Colonic mucosa (tissue), 4 donors: ENCODE results near the gene NAALAD2. TPM values are rescaled to one million over a fixed set of nuclear protein-coding genes. Genes with fewer than 3 reads are reported as not detected.
"Not testable (repeated sequence)": the region's sequence is repeated elsewhere in the genome, so short reads cannot be mapped to it uniquely, and the experiment has no call there.

ENCODE experiments used
- DNase-seq: peaks from one replicate; pipeline ENCODE4 v3.0.0-alpha.2; 2020
- H3K27ac ChIP-seq: fragments of 200-600 bp; one replicate; pipeline ENCODE4 v1.8.0; 2021
- H3K27me3 ChIP-seq: fragments of 200-600 bp; one replicate; pipeline ENCODE4 v1.8.0; 2021
- H3K36me3 ChIP-seq: fragments of 200-600 bp; one replicate; pipeline ENCODE4 v1.8.0; 2021
- H3K4me1 ChIP-seq: fragments of 200-600 bp; one replicate; pipeline ENCODE4 v1.8.0; 2021; ENCODE audit warnings: mild to moderate bottlenecking
- H3K4me3 ChIP-seq: fragments of 200-600 bp; one replicate; pipeline ENCODE4 v1.8.0; 2021
- H3K9ac ChIP-seq, 2 donors: one replicate each; pipeline ENCODE4 v1.7.0; 2013; ENCODE audit warnings: control low read depth in 2 of 2, low read depth in 2 of 2, low read length in 2 of 2
- H3K9me3 ChIP-seq: fragments of 200-600 bp; one replicate; pipeline ENCODE4 v1.8.0; 2021
- intact Hi-C: fragments of 100-400 bp; cut with DNase I; formaldehyde crosslinking; loops from one replicate; pipeline ENCODE4 v1.14.1; 2022
- total RNA-seq, 2 donors: library from RNA; stranded (reverse); fragmentation: NEBNext Ultra II Directional in 1 of 2; extraction: Animal tissue kit (Norgen Biotek cat#: 25700) in 1 of 2; gene quantifications; one replicate each; pipeline ENCODE4 v1.2.1, GENCODE V29; 2021
- TF ChIP-seq, protein P1 (sequence below): fragments of 200-600 bp; IDR thresholded peaks from one replicate; pipeline ENCODE4 v1.8.0; 2022; ENCODE audit warnings: antibody characterized with exemption, mild to moderate bottlenecking
- donor health status: healthy.
- donor health status: DM: no; HTN: no; CAD: no.
- donor health status: DM: no; HTN: no; CAD: no.

NAALAD2 gene
- total RNA-seq, 2 donors from 2014 or later, result 0.25 to 0.61 TPM

DNA sequence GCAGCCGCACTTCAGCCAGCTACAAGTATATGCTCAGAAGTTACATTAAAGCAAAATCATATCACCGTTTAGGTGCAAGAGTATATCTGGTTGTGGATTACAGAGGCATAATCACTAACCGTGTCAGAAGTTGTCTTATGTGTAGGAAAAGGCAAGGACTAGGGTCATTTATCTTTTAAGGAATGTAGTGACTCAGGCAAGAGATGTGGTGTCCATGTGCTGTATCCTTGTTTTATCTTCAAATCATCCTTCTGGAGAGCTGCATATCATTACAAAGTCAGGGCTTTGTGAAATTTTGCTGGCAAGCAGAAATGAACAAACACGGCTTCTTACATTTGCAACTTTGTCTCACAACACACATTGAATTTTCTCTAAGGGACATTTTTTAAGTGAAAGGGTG, 101.1 kb downstream of the NAALAD2 start:
- no peaks in the 10 kb centered on the region for H3K4me1 ChIP-seq
- DNase-seq, result no peak
- H3K27me3 ChIP-seq, result no peaks in the 10 kb centered on the region
- intact Hi-C loops, result no loop called here
- no peaks in the 10 kb centered on the region for H3K9me3 ChIP-seq
- TF ChIP-seq, protein P1, sequence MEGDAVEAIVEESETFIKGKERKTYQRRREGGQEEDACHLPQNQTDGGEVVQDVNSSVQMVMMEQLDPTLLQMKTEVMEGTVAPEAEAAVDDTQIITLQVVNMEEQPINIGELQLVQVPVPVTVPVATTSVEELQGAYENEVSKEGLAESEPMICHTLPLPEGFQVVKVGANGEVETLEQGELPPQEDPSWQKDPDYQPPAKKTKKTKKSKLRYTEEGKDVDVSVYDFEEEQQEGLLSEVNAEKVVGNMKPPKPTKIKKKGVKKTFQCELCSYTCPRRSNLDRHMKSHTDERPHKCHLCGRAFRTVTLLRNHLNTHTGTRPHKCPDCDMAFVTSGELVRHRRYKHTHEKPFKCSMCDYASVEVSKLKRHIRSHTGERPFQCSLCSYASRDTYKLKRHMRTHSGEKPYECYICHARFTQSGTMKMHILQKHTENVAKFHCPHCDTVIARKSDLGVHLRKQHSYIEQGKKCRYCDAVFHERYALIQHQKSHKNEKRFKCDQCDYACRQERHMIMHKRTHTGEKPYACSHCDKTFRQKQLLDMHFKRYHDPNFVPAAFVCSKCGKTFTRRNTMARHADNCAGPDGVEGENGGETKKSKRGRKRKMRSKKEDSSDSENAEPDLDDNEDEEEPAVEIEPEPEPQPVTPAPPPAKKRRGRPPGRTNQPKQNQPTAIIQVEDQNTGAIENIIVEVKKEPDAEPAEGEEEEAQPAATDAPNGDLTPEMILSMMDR, result no peak
- no peaks in the 10 kb centered on the region for H3K36me3 ChIP-seq
- H3K9ac ChIP-seq, result no peak overlapping the region
- peak overlapping the region; percentile 4 for H3K27ac ChIP-seq
- H3K4me3 ChIP-seq, result no peak overlapping the region

DNA sequence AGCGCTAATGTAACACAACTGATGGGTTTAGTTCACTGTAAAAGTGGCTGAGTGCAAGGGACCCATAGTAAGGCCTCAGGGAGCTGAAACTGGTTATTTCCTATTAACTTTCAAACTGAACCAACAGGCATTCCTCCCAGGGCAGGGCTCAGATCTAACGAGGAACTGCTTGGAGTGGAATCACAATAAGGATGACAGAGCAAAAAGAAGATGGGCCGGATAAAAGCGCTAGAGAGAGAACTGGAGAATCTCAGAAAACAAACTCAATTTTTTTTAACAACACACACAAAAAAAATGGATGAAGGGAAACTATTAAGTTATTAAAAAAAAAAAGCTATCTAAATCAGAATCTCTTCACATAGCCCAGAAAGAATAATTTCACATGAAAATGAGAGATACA, 102.5 kb downstream of the NAALAD2 start:
- intact Hi-C loops, result no loop called here
- TF ChIP-seq, protein P1, result no peak
- H3K36me3 ChIP-seq, result no peaks in the 10 kb centered on the region

DNA sequence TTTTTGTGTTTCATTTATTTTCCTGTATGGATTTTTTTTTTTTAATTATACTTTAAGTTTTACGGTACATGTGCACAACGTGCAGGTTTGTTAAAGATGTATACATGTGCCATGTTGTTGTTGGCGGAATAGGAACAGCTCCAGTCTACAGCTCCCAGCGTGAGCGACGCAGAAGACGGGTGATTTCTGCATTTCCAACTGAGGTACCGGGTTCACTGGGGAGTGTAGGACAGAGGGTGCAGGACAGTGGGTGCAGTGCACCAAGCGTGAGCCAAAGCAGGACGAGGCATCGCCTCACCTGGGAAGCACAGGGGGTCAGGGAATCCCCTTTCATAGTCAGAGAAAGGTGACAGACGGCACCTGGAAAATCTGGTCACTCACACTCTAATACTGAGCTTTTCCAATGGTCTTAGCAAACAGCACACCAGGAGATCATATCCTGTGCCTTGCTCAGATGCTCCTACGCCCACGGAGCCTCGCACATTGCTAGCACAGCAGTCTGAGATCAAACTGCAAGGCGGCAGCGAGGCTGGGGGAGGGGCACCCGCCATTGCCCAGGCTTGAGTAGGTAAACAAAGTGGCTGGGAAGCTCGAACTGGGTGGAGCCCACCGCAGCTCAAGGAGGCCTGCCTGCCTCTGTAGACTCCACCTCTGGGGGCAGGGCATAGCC, 105.6 kb downstream of the NAALAD2 start:
- H3K9ac ChIP-seq, H3K27me3 ChIP-seq, intact Hi-C loops, H3K4me3 ChIP-seq, H3K4me1 ChIP-seq, DNase-seq, H3K36me3 ChIP-seq, H3K27ac ChIP-seq, H3K9me3 ChIP-seq: not testable (repeated sequence)

More for the DNA sequence above, 102.5 kb downstream of the NAALAD2 start:
- H3K4me1 ChIP-seq, result no peaks in the 10 kb centered on the region
- H3K4me3 ChIP-seq, result no peak overlapping the region
- no peak for DNase-seq
- H3K27ac ChIP-seq, result no peak overlapping the region
- H3K9me3 ChIP-seq, result no peaks in the 10 kb centered on the region
- H3K27me3 ChIP-seq, result no peaks in the 10 kb centered on the region
- H3K9ac ChIP-seq, result no peak overlapping the region

DNA sequence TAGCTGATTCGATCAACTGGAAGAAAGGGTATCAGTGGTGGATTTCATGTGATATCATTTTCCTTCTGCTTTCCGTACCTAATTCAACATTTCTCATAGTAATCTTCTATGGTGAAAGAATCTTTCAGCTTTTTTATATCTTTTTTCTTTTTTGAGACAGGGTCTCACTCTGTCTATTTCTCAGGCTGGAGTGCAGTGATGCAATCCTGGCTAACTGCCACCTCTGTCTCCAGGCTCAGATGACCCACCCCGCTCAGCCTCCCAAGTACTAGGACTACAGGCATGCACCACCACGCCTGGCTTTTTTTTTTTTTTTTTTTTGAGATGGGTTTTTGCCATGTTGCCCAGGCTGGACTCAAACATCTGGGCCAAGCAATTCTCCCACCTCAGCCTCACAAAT, 107.0 kb downstream of the NAALAD2 start:
- TF ChIP-seq, protein P1, result no peak
- Histone ChIP-seq H3K27ac (no peak overlapping the region), H3K4me3 (no peak overlapping the region), H3K36me3 (no peaks in the 10 kb centered on the region), H3K27me3 (no peaks in the 10 kb centered on the region), H3K9me3 (no peaks in the 10 kb centered on the region), H3K9ac (no peak overlapping the region), H3K4me1 (no peaks in the 10 kb centered on the region)
- intact Hi-C loops, result no loop called here
- DNase-seq, result no peak

Other genes starting within 250 kb of the NAALAD2 start
- not detected for gene TRIM49D1, start 212.4 kb upstream of the NAALAD2 start, total RNA-seq
- gene TRIM49D2, start 210.6 kb upstream of the NAALAD2 start, total RNA-seq, result not detected
- gene TRIM64, start 168.6 kb upstream of the NAALAD2 start, total RNA-seq, result not detected
- gene TRIM49C, start 103.6 kb upstream of the NAALAD2 start, total RNA-seq, result not detected
- gene UBTFL1, start 48.7 kb upstream of the NAALAD2 start, total RNA-seq, result not detected
- 10 to 100 TPM; 26.9 to 42.9 TPM for gene CHORDC1, start 88.4 kb downstream of the NAALAD2 start, total RNA-seq